Fibroblast of skin of left biceps (primary cell): ENCODE results near the gene TBX1.
"Not testable (repeated sequence)": the region's sequence is repeated elsewhere in the genome, so short reads cannot be mapped to it uniquely, and the experiment has no call there.

Experiments
- DNase-seq, 2 experiments: peaks; one replicate each; pipeline ENCODE4 v3.0.0-alpha.2; 2013; ENCODE audit warnings: low read depth in 2 of 2

TBX1 gene

GRCh38 chr22:19783586-19784383 is 23.2 kb downstream of the TBX1 start:
- no peak for DNase-seq

- no peak for DNase-seq
Observed at GRCh38 chr22:19784384-19785175, 24.0 kb downstream of the TBX1 start.

GRCh38 chr22:19785461-19786263 is 25.1 kb downstream of the TBX1 start:
- DNase-seq = no peak

- DNase-seq = no peak
Observed at GRCh38 chr22:19786264-19786585, 25.6 kb downstream of the TBX1 start.

- no peak for DNase-seq
Observed at GRCh38 chr22:19786959-19787848, 26.6 kb downstream of the TBX1 start.

GRCh38 chr22:19787849-19788141 is 27.2 kb downstream of the TBX1 start:
- DNase-seq = no peak

- DNase-seq = no peak
Observed at GRCh38 chr22:19788661-19789225, 28.2 kb downstream of the TBX1 start.

- DNase-seq = no peak
Observed at GRCh38 chr22:19789406-19789805, 28.8 kb downstream of the TBX1 start.

- no peak for DNase-seq
Observed at GRCh38 chr22:19789828-19790227, 29.2 kb downstream of the TBX1 start.

GRCh38 chr22:19791243-19791642 is 30.7 kb downstream of the TBX1 start:
- DNase-seq = no peak

GRCh38 chr22:19791894-19792293 is 31.3 kb downstream of the TBX1 start:
- no peak for DNase-seq

- DNase-seq = not testable (repeated sequence)
Observed at GRCh38 chr22:19792383-19792896, 31.9 kb downstream of the TBX1 start.

- no peak for DNase-seq
Observed at GRCh38 chr22:19793161-19793560, 32.6 kb downstream of the TBX1 start.

GRCh38 chr22:19793661-19794310 is 33.2 kb downstream of the TBX1 start:
- no peak for DNase-seq

GRCh38 chr22:19795617-19796008 is 35.0 kb downstream of the TBX1 start:
- no peak for DNase-seq

GRCh38 chr22:19796160-19796559 is 35.6 kb downstream of the TBX1 start:
- DNase-seq = no peak

- DNase-seq = no peak
Observed at GRCh38 chr22:19797086-19798002, 36.8 kb downstream of the TBX1 start.

- no peak for DNase-seq
Observed at GRCh38 chr22:19798003-19798665, 37.6 kb downstream of the TBX1 start.

GRCh38 chr22:19798891-19799293 is 38.3 kb downstream of the TBX1 start:
- no peak for DNase-seq
